Nephron (organoid): ENCODE measurements around the gene UGT1A10.

Experiments
- H3K27ac Mint-ChIP-seq, 3 experiments: 2 replicates each; pipeline ENCODE4 v1.8.0; 2020; ENCODE audit warnings: mixed read lengths in 3 of 3, mild to moderate bottlenecking in 2 of 3, moderate library complexity in 1 of 3
- H3K27me3 Mint-ChIP-seq: 2 replicates; pipeline ENCODE4 v1.8.0; 2021; ENCODE audit warnings: low read depth, mild to moderate bottlenecking, moderate library complexity, mixed read lengths
- H3K36me3 Mint-ChIP-seq: 2 replicates; pipeline ENCODE4 v1.8.0; 2020; ENCODE audit warnings: low read depth, mixed read lengths
- H3K4me1 Mint-ChIP-seq: 2 replicates; pipeline ENCODE4 v1.8.0; 2020; ENCODE audit warnings: mixed read lengths
- H3K4me3 Mint-ChIP-seq, 3 experiments: 2 replicates each; pipeline ENCODE4 v1.8.0; 2020; ENCODE audit warnings: mild to moderate bottlenecking in 3 of 3, mixed read lengths in 3 of 3, moderate library complexity in 2 of 3
- H3K9me3 Mint-ChIP-seq: 2 replicates; pipeline ENCODE4 v1.8.0; 2020; ENCODE audit warnings: mixed read lengths
- CTCF ChIP-seq, 3 experiments: fragments of 200-600 bp; sonication (generic); IDR thresholded peaks; one replicate each; pipeline ENCODE4 v1.5.0; 2021; ENCODE audit warnings: antibody characterized with exemption in 3 of 3; ENCODE audit not compliant: unreplicated experiment in 3 of 3

The UGT1A10 gene

DNA sequence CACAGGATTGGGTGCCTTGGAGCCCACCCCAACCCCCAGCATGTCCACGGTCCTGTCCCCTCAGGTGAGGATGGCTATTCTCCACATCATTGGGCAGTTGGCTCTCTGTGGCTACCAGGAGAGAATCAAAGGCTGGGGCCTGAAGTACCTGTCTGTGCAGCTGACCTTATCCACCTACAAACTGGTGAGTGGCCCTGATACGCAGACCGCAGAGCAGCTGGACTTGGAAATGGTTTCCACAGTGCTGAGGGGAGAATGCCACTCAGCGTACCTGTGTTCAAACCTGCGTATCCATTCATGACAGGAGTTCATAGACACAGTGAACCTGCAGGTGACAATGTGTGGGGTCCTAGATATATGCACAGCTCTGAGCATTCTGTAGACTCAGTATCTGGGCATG, 163.5 kb downstream of the UGT1A10 start:
- Mint-ChIP-seq H3K27me3 (peaks cover 19% of the 10 kb centered on the region), H3K36me3 (no peaks in the 10 kb centered on the region), H3K4me3 (no peak overlapping the region), H3K4me1 (no peaks in the 10 kb centered on the region), H3K9me3 (peaks cover 4% of the 10 kb centered on the region), H3K27ac (no peak overlapping the region)
- TF ChIP-seq CTCF (IDR thresholded peaks at IDR 0.05; ENCODE audit: unreplicated experiment in 3 of 3) = no peak

GRCh38 chr2:233800208-233800607, 164.0 kb downstream of the UGT1A10 start:
- H3K27ac Mint-ChIP-seq = no peak overlapping the region
- TF ChIP-seq CTCF (IDR thresholded peaks at IDR 0.05; ENCODE audit: unreplicated experiment in 3 of 3) = no peak
- H3K9me3 Mint-ChIP-seq = peaks cover 4% of the 10 kb centered on the region
- H3K36me3 Mint-ChIP-seq = no peaks in the 10 kb centered on the region
- no peak overlapping the region for H3K4me3 Mint-ChIP-seq
- no peaks in the 10 kb centered on the region for H3K4me1 Mint-ChIP-seq
- H3K27me3 Mint-ChIP-seq = peaks cover 17% of the 10 kb centered on the region

GRCh38 chr2:233801357-233802131, 165.3 kb downstream of the UGT1A10 start:
- Mint-ChIP-seq H3K27ac (no peak overlapping the region), H3K4me3 (no peak overlapping the region), H3K4me1 (no peaks in the 10 kb centered on the region), H3K36me3 (no peaks in the 10 kb centered on the region), H3K9me3 (peaks cover 4% of the 10 kb centered on the region), H3K27me3 (peaks cover 15% of the 10 kb centered on the region)
- TF ChIP-seq CTCF (IDR thresholded peaks at IDR 0.05; ENCODE audit: unreplicated experiment in 3 of 3) = no peak

DNA sequence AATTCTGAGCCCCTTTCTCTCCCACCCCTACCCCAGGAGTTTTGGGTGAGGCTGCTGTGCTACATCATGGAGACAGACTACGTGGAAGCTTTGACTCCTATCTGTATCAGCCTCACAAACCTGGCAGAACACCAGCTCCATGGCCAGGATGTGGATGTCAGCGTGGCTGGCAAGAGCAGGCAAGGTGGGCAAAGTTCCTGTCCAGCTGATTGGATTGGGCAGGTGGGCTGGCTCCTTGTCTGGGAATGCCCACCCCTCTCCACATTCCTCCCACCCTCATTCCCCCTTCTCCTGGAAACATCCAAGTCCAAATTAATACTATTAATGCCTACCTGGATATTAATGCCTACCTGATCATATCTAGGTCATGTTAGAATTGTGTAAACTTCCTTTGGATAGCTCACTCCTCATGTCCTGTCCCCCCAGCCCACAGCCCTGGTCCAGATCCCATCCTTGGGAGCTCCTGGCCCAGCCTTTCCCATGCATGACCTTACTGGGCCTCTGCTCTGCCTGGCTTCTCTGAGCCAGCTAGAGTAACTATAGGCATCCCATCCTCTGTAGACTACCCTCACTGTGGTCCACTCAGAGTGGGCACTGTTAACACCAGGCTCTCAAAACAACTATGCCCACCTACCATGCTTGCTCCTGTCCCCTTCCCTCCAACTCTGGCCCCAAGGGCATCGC, 166.0 kb downstream of the UGT1A10 start:
- Mint-ChIP-seq H3K4me3 (no peak overlapping the region), H3K4me1 (no peaks in the 10 kb centered on the region), H3K36me3 (no peaks in the 10 kb centered on the region), H3K9me3 (peaks cover 4% of the 10 kb centered on the region), H3K27ac (no peak overlapping the region), H3K27me3 (peaks cover 17% of the 10 kb centered on the region)
- TF ChIP-seq CTCF (IDR thresholded peaks at IDR 0.05; ENCODE audit: unreplicated experiment in 3 of 3) = no peak

GRCh38 chr2:233803292-233803911, 167.2 kb downstream of the UGT1A10 start:
- Mint-ChIP-seq H3K4me1 (no peaks in the 10 kb centered on the region), H3K4me3 (no peak overlapping the region), H3K27me3 (peaks cover 23% of the 10 kb centered on the region), H3K36me3 (no peaks in the 10 kb centered on the region), H3K9me3 (peaks cover 4% of the 10 kb centered on the region), H3K27ac (no peak overlapping the region)
- TF ChIP-seq CTCF (IDR thresholded peaks at IDR 0.05; ENCODE audit: unreplicated experiment in 3 of 3) = no peak
